ENCODE results near the gene HDAC11. TPM values are rescaled to one million over a fixed set of nuclear protein-coding genes. Genes with fewer than 3 reads are reported as not detected.

Gene HDAC11
- total RNA-seq, 1 donor from 2014 or later = 8.8 TPM

- DNase-seq (ENCODE audit: low read depth) = no peak
- TF ChIP-seq CTCF (conservative IDR thresholded peaks at IDR 0.05; ENCODE audit: low read depth, low read length) = no peak
- no peak overlapping the region for H3K4me3 ChIP-seq (ENCODE audit: low read depth, low read length)
These were observed 52.0 kb downstream of the HDAC11 start for GRCh38 chr3:13532085-13532484.

GRCh38 chr3:13532631-13533030 lies 52.5 kb downstream of the HDAC11 start:
- no peak overlapping the region for H3K4me3 ChIP-seq (ENCODE audit: low read depth, low read length)
- TF ChIP-seq CTCF (conservative IDR thresholded peaks at IDR 0.05; ENCODE audit: low read depth, low read length) = no peak
- no peak for DNase-seq (ENCODE audit: low read depth)

- DNase-seq (ENCODE audit: low read depth) = no peak
- no peak overlapping the region for H3K4me3 ChIP-seq (ENCODE audit: low read depth, low read length)
- no peak for TF ChIP-seq CTCF (conservative IDR thresholded peaks at IDR 0.05; ENCODE audit: low read depth, low read length)
These were observed 53.8 kb downstream of the HDAC11 start for GRCh38 chr3:13533885-13534301.

- no peak for TF ChIP-seq CTCF (conservative IDR thresholded peaks at IDR 0.05; ENCODE audit: low read depth, low read length)
- H3K4me3 ChIP-seq (ENCODE audit: low read depth, low read length) = no peak overlapping the region
- no peak for DNase-seq (ENCODE audit: low read depth)
These were observed 55.4 kb downstream of the HDAC11 start for GRCh38 chr3:13535526-13535875.

GRCh38 chr3:13535905-13536304 lies 55.8 kb downstream of the HDAC11 start:
- H3K4me3 ChIP-seq (ENCODE audit: low read depth, low read length) = no peak overlapping the region
- TF ChIP-seq CTCF (conservative IDR thresholded peaks at IDR 0.05; ENCODE audit: low read depth, low read length) = no peak
- no peak for DNase-seq (ENCODE audit: low read depth)

GRCh38 chr3:13536432-13536831 lies 56.3 kb downstream of the HDAC11 start:
- no peak for TF ChIP-seq CTCF (conservative IDR thresholded peaks at IDR 0.05; ENCODE audit: low read depth, low read length)
- no peak for DNase-seq (ENCODE audit: low read depth)
- no peak overlapping the region for H3K4me3 ChIP-seq (ENCODE audit: low read depth, low read length)

- DNase-seq (ENCODE audit: low read depth) = no peak
- TF ChIP-seq CTCF (conservative IDR thresholded peaks at IDR 0.05; ENCODE audit: low read depth, low read length) = no peak
- no peak overlapping the region for H3K4me3 ChIP-seq (ENCODE audit: low read depth, low read length)
These were observed 56.7 kb downstream of the HDAC11 start for GRCh38 chr3:13536832-13537231.
